ENCODE measurements around the gene PPM1L.

PPM1L gene

DNA sequence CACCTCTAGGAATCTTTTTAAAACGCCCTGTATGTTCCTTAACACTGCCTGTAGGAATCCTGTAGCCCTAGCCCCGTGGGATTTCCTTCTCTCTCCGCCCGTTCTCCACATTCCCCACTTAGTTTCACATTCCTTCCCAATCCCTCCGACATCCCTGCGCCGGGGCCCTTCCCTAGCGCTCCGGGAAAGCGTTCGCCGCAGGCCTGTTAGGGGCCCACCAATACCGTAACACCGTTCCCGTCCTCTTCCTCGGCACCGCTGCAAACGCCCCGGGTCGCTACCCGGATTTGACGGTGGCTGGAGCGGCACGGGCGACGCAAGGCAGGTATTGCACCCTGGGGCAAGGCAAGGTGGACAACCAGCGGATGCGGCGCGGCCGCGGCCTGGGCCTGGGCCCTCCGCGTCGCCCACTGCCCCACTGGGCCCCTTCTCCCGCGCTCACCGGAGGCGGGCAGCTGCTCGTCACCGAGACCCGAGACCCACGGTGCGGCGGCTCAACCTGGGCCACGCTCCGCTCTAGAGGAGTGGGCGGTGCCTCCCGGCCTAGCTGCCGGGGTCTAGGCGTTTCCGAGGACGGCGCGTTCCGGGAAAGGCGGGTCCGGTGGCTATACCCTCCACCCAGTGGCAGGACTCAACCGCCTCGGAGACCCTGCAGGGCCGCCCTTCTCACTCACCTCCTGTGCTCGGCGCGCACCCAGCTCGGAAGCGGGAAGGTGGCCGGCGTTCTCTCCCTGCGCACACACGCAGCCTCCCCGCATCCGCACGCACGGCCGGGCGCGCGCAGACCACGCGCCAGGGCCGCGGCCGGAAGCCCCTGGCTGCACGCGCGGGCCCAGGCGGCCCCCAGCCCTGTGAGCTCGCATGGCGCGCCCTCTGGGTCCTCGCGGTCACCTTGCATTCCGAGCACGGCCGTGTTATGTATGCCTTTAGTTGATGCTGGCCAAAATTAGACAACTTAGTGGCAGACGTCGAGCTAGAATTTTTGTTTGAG lies 348.8 kb downstream of the PPM1L start, which contains the start of gene B3GALNT1:
B3GALNT1 (minus strand) TSS at position 789 of the 991 bp plus-strand sequence. CDS start 18,595 bp downstream, outside the sequence.
- no peak for DNase-seq

DNA sequence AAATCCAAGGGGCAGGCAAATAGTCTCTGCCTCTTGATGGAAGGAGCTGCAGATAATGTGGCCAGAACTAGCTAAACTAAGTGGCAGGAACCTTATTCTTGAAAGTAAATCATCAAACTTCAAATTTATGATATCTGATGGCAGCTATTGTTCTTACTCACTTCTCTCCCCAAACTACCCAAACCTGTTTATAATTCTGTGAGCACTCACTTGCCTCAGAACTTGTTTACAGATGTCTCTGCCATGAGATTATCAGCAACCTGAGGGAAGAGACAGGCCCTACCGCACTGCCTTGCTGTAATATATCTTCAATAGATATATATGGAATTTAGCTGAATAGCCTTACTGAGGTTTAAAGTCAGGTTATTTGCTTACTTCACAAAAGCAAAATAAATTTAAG lies 351.3 kb downstream of the PPM1L start:
- DNase-seq: no peak

DNA sequence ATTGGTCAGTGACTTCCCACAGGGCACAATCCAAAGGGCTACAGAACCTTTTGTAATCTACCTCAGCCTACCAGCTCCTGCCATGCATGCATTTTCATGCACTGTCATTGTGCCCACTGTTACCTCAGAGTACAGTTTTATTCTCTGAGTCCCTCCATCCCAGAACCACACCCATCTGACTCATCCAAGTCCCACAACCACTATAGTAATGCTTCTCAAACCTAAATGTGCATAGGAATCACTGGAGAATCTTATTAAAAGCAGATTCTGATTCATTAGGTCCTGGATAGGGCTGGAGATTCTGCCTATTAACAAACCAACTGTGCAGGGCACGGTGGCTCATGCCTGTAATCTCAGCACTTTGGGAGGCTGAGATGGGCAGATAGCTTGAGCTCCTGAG lies 352.8 kb downstream of the PPM1L start:
- peak; percentile 9 to 19 for DNase-seq

DNA sequence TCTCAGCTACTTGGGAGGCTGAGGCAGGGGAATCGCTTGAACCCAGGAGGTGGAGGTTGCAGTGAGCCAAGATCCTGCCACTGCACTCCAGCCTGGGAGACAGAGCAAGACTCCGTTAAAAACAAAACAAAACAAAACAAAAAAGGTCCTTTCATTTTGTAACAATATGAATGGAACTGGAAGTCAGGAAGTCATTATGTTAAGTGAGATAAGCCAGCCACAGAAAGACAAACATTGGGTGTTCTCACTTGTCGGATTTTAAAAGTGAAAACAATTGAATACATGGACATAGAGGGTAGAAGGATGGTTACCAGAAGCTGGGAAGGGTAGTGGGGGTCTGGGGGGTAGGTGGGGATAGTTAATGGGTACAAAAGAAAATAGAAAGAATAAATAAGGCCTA lies 361.6 kb downstream of the PPM1L start:
- DNase-seq: no peak

DNA sequence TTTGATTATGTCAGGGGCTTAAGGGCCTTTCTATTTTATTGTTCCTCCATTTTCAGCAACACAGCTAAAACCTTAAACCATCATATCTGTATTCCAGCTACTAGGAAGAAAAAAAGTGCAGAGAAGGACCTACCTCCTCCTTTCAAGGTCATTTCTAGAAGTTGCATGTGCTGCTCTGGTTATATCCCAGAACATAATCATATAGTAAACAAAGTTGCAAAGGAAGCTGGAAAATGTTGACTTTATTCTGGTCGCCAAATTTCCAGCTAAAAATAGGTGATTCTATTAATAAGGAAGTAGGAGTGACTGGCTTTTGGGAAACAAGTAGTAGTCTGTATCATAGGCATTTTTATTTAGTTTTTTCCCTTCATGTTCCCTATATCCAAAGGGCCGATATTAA lies 370.5 kb downstream of the PPM1L start:
- no peak for DNase-seq
